ENCODE results near the gene TBPL1.
"Not testable (repeated sequence)": the region's sequence is repeated elsewhere in the genome, so short reads cannot be mapped to it uniquely, and the experiment has no call there.

Gene TBPL1

DNA sequence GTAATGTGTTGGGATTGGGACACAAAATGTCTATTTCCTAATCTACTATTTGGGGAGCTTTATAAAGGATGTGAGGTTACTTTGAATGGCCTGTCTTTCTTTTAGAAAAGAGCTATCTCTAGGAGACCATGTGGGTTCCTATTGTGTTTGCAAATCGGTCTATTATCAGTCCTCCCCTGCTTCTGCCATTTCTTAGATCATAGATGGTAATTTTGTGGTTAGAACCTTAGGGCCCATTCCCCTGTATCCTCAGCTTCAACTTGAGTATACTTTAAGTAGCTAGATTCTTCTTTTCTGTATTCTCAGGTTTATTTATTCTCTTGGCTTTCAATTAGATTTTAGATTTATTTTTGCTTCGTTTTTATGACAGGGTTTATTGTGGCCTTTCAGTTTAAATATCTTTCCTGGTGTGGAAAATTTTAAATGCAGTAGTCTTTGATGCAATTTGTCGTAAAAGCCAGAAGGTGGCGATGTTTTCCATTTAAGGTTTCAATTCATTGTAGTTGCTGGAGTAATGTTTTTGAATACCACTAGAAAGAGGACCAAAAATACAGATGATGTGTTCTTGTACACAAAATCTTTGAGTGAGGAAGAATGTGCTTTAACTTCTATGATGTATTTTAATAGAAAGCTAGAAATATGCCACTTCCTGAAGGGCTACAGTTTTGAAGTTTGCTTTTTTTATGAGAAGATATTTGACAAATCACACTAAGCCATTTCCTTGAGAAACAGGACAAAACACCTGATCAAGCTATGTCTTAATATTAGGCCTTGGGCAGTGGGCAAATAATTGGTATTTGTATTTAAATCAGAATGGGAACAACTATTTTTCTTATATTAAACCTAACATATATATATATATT lies 20.3 kb downstream of the TBPL1 start:
- peak in 1 of 2 experiments; percentile 29 for DNase-seq (ENCODE audit: low read depth in 2 of 2)

GRCh38 chr6:133977983-133978895 lies 25.2 kb downstream of the TBPL1 start:
- DNase-seq (ENCODE audit: low read depth in 2 of 2), result peak; percentile 26 to 32

GRCh38 chr6:133978896-133979240 lies 25.8 kb downstream of the TBPL1 start:
- DNase-seq (ENCODE audit: low read depth in 2 of 2), result no peak

- not testable (repeated sequence) for DNase-seq (ENCODE audit: low read depth in 2 of 2)
Measured at GRCh38 chr6:133979269-133979963, 26.4 kb downstream of the TBPL1 start.

- no peak for DNase-seq (ENCODE audit: low read depth in 2 of 2)
Measured at GRCh38 chr6:133980168-133980567, 27.1 kb downstream of the TBPL1 start.

GRCh38 chr6:133983099-133983939 lies 30.3 kb downstream of the TBPL1 start:
- DNase-seq (ENCODE audit: low read depth in 2 of 2), result peak in 1 of 2 experiments; percentile 13

- DNase-seq (ENCODE audit: low read depth in 2 of 2), result no peak
Measured at GRCh38 chr6:133985970-133986369, 32.9 kb downstream of the TBPL1 start.

GRCh38 chr6:133986942-133987341 lies 33.9 kb downstream of the TBPL1 start:
- DNase-seq (ENCODE audit: low read depth in 2 of 2), result no peak

- no peak for DNase-seq (ENCODE audit: low read depth in 2 of 2)
Measured at GRCh38 chr6:133989525-133989924, 36.5 kb downstream of the TBPL1 start.

GRCh38 chr6:133990321-133990720 lies 37.3 kb downstream of the TBPL1 start:
- DNase-seq (ENCODE audit: low read depth in 2 of 2), result no peak

GRCh38 chr6:133991096-133991593 lies 38.1 kb downstream of the TBPL1 start:
- peak; percentile 66 to 69 for DNase-seq (ENCODE audit: low read depth in 2 of 2)

- DNase-seq (ENCODE audit: low read depth in 2 of 2), result no peak
Measured at GRCh38 chr6:133992992-133993680, 40.1 kb downstream of the TBPL1 start.

GRCh38 chr6:133995296-133995695 lies 42.3 kb downstream of the TBPL1 start:
- DNase-seq (ENCODE audit: low read depth in 2 of 2), result no peak

DNA sequence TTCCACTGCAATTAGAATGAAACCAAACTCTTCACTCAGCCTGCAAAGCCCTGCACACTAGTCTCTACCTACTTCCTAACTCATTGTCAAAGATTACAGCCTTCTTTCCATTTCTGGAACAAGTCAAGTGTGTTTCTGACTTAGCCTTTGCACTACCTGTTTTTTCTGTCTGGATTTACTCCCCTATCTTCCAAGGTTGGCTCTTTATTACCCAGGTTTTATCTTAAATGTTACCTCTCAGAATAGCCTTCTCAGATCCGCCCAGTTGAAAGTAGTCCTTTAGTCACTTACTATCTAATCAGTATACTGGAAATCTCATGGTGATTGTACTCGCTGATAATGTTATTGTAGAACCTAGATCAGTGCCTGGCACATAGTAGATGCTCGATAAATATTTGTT lies 42.7 kb downstream of the TBPL1 start:
- no peak for DNase-seq (ENCODE audit: low read depth in 2 of 2)

DNA sequence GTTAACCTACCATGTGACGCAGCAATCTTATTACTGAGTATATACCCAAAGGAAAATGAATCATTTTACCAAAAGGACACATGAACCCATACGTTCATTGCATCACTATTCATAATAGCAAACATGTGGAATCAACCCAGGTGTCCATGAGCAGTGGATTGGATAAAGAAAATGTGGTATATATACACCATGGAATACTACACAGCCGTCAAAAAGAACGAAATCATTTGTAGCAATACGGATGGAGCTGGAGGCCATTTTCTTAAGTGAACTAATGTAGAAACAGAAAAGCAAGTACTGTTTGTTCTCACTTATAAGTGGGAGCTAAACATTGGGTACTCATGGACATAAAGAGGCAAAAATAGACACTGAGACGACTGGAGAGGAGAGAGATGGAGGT lies 44.2 kb downstream of the TBPL1 start:
- DNase-seq (ENCODE audit: low read depth in 2 of 2), result no peak

DNA sequence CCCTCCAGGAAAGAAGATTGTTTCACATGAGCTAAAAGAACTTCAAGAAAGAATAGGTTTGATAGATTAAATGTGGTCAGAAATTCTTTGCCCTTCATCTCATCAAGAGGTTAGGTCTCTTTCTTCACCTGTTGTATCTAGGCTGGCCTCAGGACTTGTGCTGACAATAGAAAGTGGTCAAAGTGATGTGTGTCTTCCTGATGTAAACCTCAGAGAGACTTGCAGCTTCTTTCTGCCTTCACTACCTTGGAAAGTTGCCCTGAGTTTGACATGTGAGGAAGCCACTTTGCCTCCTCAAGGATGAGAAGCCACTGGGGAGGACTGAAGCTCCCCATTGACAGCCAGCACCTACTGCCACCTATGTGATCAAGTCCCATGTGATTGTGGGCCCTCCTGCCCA lies 46.3 kb downstream of the TBPL1 start:
- no peak for DNase-seq (ENCODE audit: low read depth in 2 of 2)

DNA sequence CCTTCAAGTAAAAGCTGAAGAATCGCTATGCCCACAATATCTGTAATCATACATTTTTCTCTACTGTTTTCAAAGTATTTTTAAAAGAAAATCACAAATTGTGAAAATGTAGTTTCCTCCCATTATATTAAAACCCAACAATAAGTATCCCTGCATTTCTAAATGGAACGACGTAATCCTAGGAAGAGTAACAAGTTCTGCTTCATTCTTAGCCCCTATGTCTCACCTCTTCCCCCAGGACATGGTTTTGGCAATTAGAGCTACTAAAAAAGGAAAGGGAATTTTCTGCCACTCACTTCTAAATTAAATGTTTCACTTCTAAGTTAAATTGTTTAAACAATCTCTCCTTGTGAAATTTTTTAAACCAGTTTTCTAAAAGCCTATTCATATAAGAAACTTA lies 47.4 kb downstream of the TBPL1 start:
- DNase-seq (ENCODE audit: low read depth in 2 of 2), result no peak

- DNase-seq (ENCODE audit: low read depth in 2 of 2), result no peak
Measured at GRCh38 chr6:134002821-134003220, 49.8 kb downstream of the TBPL1 start.

GRCh38 chr6:134003542-134003951 lies 50.5 kb downstream of the TBPL1 start:
- no peak for DNase-seq (ENCODE audit: low read depth in 2 of 2)

DNA sequence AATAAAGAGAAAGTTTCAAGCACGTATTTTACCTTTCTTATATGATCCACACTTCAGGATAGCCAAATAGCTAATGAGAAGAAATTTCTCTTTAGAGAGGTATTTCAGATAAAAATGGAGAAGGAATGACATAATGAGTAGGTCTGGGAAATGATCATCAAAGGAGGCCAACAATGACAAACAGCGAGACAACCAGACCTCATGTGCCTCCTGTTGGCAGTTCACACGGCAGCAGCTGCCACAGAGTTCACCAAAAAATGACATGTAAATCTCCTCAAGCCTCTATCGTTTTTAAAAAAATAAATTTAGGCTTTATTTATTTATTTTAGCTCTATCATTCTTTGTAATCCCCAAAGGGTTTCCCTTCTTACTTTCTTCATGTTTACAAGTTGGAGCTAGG lies 51.7 kb downstream of the TBPL1 start:
- DNase-seq (ENCODE audit: low read depth in 2 of 2), result no peak

Measured in fibroblast of skin of left quadriceps (primary cell).